Spleen (tissue), 7 donors: ENCODE measurements around the gene FCRL6.

Source experiments
- POLR2A ChIP-seq, 3 donors: fragments of 450-650 bp; IDR thresholded peaks; one replicate each; pipeline ENCODE4 v1.5.1; 2017; ENCODE audit warnings: antibody characterized with exemption in 3 of 3, mild to moderate bottlenecking in 1 of 3
- POLR2AphosphoS5 ChIP-seq, 3 donors: sonication (generic); formaldehyde crosslinking; IDR thresholded peaks; one replicate each; pipeline ENCODE4 v1.5.1; 2017; ENCODE audit warnings: antibody characterized with exemption in 3 of 3
- TF ChIP-seq, protein P1 (sequence below), 11 experiments: fragments of 200-600 bp in 7 of 11; fragments of 450-650 bp in 4 of 11; sonication (generic) in 4 of 11; IDR thresholded peaks in 8 of 11; conservative IDR thresholded peaks in 3 of 11; 1 replicate in 7 of 11; 2 replicates in 4 of 11; pipeline versions ENCODE4 v1.4.0 to v1.8.0; 2016 to 2021; ENCODE audit warnings: antibody characterized with exemption in 11 of 11, inconsistent platforms in 4 of 11, mild to moderate bottlenecking in 1 of 11
- donor health status: DM: no; HTN: no; CAD: no; lungs with moderate emphysema.
- donor health status: DM: no; HTN: no; CAD: no.
- donor health status: DM: no; HTN: no; CAD: no.

GRCh38 chr1:159817276-159818041 lies 15.3 kb downstream of the FCRL6 start:
- TF ChIP-seq, protein P1, sequence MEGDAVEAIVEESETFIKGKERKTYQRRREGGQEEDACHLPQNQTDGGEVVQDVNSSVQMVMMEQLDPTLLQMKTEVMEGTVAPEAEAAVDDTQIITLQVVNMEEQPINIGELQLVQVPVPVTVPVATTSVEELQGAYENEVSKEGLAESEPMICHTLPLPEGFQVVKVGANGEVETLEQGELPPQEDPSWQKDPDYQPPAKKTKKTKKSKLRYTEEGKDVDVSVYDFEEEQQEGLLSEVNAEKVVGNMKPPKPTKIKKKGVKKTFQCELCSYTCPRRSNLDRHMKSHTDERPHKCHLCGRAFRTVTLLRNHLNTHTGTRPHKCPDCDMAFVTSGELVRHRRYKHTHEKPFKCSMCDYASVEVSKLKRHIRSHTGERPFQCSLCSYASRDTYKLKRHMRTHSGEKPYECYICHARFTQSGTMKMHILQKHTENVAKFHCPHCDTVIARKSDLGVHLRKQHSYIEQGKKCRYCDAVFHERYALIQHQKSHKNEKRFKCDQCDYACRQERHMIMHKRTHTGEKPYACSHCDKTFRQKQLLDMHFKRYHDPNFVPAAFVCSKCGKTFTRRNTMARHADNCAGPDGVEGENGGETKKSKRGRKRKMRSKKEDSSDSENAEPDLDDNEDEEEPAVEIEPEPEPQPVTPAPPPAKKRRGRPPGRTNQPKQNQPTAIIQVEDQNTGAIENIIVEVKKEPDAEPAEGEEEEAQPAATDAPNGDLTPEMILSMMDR (IDR thresholded peaks at IDR 0.05 in 8 of 11, conservative IDR thresholded peaks at IDR 0.05 in 3 of 11): no peak
- TF ChIP-seq POLR2A (IDR thresholded peaks at IDR 0.05): no peak
- no peak for TF ChIP-seq POLR2AphosphoS5 (IDR thresholded peaks at IDR 0.05)
